HepG2 (cell line): ENCODE results near the gene TMCO4. TPM values are rescaled to one million over a fixed set of nuclear protein-coding genes. Genes with fewer than 3 reads are reported as not detected.

ENCODE experiments used
- ATAC-seq: fragments of 200-7000 bp; cut with Tn5 transposase; 3 replicates; pipeline ENCODE4 v1.9.1; 2020; ENCODE audit warnings: mild to moderate bottlenecking, moderate library complexity
- BruUV-seq: library from RNA; stranded (reverse); fragments of 400-500 nt; replicated peaks from 2 replicates; lab custom pipeline; 2021; lab: Mats Ljungman, UMichigan
- CTCF ChIA-PET: fragments of 300-600 bp; formaldehyde crosslinking; extraction: SDS; loops from one replicate; lab custom pipeline; 2021; ENCODE audit warnings: low total read pairs, inconsistent platforms, low intra/inter-chr PET ratio; lab: Yijun Ruan, JAX
- POLR2A ChIA-PET: fragments of 350-600 bp; sonication (Branson Sonifier 250); formaldehyde crosslinking; loops from one replicate; lab custom pipeline; 2020; ENCODE audit warnings: antibody characterized with exemption, inconsistent platforms; lab: Yijun Ruan, JAX
- DNase-seq: peaks from one replicate; pipeline ENCODE4 v3.0.0-alpha.2; 2015; ENCODE audit warnings: low spot score
- FAIRE-seq: peaks from 3 replicates; lab custom pipeline; 2011; peaks lifted over from hg19 to GRCh38; lab: Jason Lieb, UNC
- H2AFZ ChIP-seq: one replicate; pipeline ENCODE4 v1.6.1; 2011; ENCODE audit warnings: low read length, inconsistent platforms
- H3K27ac ChIP-seq: fragments of 300-600 bp; 3 replicates; pipeline ENCODE4 v1.8.0; 2011; ENCODE audit warnings: mixed run types, mild to moderate bottlenecking, mixed read lengths, low read length, inconsistent platforms; ENCODE audit not compliant: insufficient read depth; ENCODE audit errors: extremely low read length
- H3K27me3 ChIP-seq, 2 experiments: fragments of 200-600 bp in 1 of 2; 2 replicates in 1 of 2; 3 replicates in 1 of 2; pipeline versions ENCODE4 v1.6.0 to v1.8.0; 2011; ENCODE audit warnings: low read length in 2 of 2, mild to moderate bottlenecking in 2 of 2, moderate library complexity in 2 of 2, inconsistent platforms in 1 of 2; ENCODE audit not compliant: insufficient read depth in 2 of 2, control insufficient read depth in 1 of 2
- H3K36me3 ChIP-seq, 2 experiments: fragments of 200-600 bp in 1 of 2; replicated peaks in 1 of 2; 2 replicates in 1 of 2; 3 replicates in 1 of 2; pipeline versions ENCODE4 v1.5.1 to v1.8.0; 2011; ENCODE audit warnings: low read length in 2 of 2, inconsistent platforms in 1 of 2; ENCODE audit not compliant: insufficient read depth in 2 of 2, control insufficient read depth in 1 of 2
- H3K4me1 ChIP-seq: 2 replicates; pipeline ENCODE4 v1.5.1; 2012; ENCODE audit warnings: low read length, inconsistent platforms; ENCODE audit not compliant: insufficient read depth
- H3K4me2 ChIP-seq: 2 replicates; pipeline ENCODE4 v1.6.0; 2011; ENCODE audit warnings: low read depth, low read length, inconsistent platforms
- H3K4me3 ChIP-seq, 3 experiments: fragments of 200-600 bp in 1 of 3; sonication (generic), shearing (Covaris generic) in 1 of 3; replicated peaks in 1 of 3; 2 replicates each; pipeline ENCODE4 v1.5.1; 2011 to 2016; ENCODE audit warnings: low read length in 3 of 3, inconsistent platforms in 2 of 3, low read depth in 2 of 3, mild to moderate bottlenecking in 2 of 3, control low read depth in 1 of 3, mixed read lengths in 1 of 3; ENCODE audit not compliant: insufficient read depth in 1 of 3
- H3K79me2 ChIP-seq: one replicate; pipeline ENCODE4 v1.6.1; 2011; ENCODE audit warnings: low read length, inconsistent platforms; ENCODE audit not compliant: insufficient read depth
- H3K9ac ChIP-seq: 2 replicates; pipeline ENCODE4 v1.6.0; 2011; ENCODE audit warnings: mild to moderate bottlenecking, low read depth, low read length, inconsistent platforms; ENCODE audit not compliant: insufficient read depth
- H3K9me3 ChIP-seq: 2 replicates; pipeline ENCODE4 v1.5.1; 2012; ENCODE audit warnings: mild to moderate bottlenecking, low read length
- H4K20me1 ChIP-seq: 2 replicates; pipeline ENCODE4 v1.6.0; 2011; ENCODE audit warnings: inconsistent platforms, mild to moderate bottlenecking, low read length, moderate library complexity; ENCODE audit not compliant: insufficient read depth
- ETV5 ChIP-seq: IDR thresholded peaks from 2 replicates; pipeline ENCODE4 v1.6.1; 2018; ENCODE audit warnings: missing biosample characterization, missing genetic modification reagents, inconsistent platforms, borderline replicate concordance
- MIER3 ChIP-seq: IDR thresholded peaks from 2 replicates; pipeline ENCODE4 v1.6.1; 2016; ENCODE audit warnings: missing compliant biosample characterization, borderline replicate concordance
- SP140L ChIP-seq: sonication (generic); formaldehyde crosslinking; IDR thresholded peaks from 2 replicates; pipeline ENCODE4 v1.4.0; 2020; ENCODE audit warnings: missing genetic modification reagents, borderline replicate concordance
- ZNF143 ChIP-seq: sonication (generic); formaldehyde crosslinking; IDR thresholded peaks from 2 replicates; pipeline ENCODE4 v1.4.0; 2020; ENCODE audit warnings: missing genetic modification reagents
- ZNF326 ChIP-seq: sonication (generic); formaldehyde crosslinking; IDR thresholded peaks from 2 replicates; pipeline ENCODE4 v1.4.0; 2020; ENCODE audit warnings: missing genetic modification reagents, borderline replicate concordance
- WGBS: methylation state at CpG from one replicate; pipeline ENCODE4 v1.1.6; 2017; ENCODE audit warnings: low lambda C conversion rate; 5-methylcytosine and 5-hydroxymethylcytosine counted together
- in situ Hi-C: cut with HindIII; loops from 2 replicates; pipeline ENCODE4 v1.10.0; 2017; ENCODE audit warnings: low pct_unique_long_range_greater_than_20kb; ENCODE audit not compliant: extremely low pct_ligation_motif_present
- intact Hi-C: fragments of 100-400 bp; cut with micrococcal nuclease; formaldehyde crosslinking; loops from one replicate; pipeline ENCODE4 v1.10.0; 2022; ENCODE audit not compliant: unreplicated experiment
- polyA plus RNA-seq, 8 experiments: library from polyadenylated mRNA; depleted of rRNA in 3 of 8; stranded (reverse) in 7 of 8; unstranded in 1 of 8; fragments of >200 nt; fragmentation: Illumina TruSeq in 4 of 8; extraction: Trizol in 4 of 8; gene quantifications; 2 replicates each; pipeline versions ENCODE4 v1.2.1 to v1.2.3, GENCODE V29; 2011 to 2016; ENCODE audit warnings: low read depth in 4 of 8, missing spikeins in 1 of 8, mixed read lengths in 1 of 8; ENCODE audit not compliant: insufficient read depth in 1 of 8
- total RNA-seq, 5 experiments: library from RNA; depleted of rRNA; stranded (reverse); fragments of >200 nt; fragmentation: Illumina TruSeq; extraction: Trizol; gene quantifications; 2 replicates each; pipeline ENCODE4 v1.2.3, GENCODE V29; 2016; ENCODE audit warnings: low read depth in 1 of 5
- TF ChIP-seq, protein P1 (sequence below): sonication (generic); formaldehyde crosslinking; conservative IDR thresholded peaks from 2 replicates; pipeline ENCODE4 v1.5.0; 2020; ENCODE audit warnings: missing genetic modification reagents
- TF ChIP-seq, protein P2 (sequence below): sonication (generic); formaldehyde crosslinking; IDR thresholded peaks from 2 replicates; pipeline ENCODE4 v1.5.1; 2020; ENCODE audit warnings: missing genetic modification reagents, mild to moderate bottlenecking, borderline replicate concordance
- TF ChIP-seq, protein P3 (sequence below): sonication (generic); formaldehyde crosslinking; IDR thresholded peaks from 2 replicates; pipeline ENCODE4 v1.4.0; 2020; ENCODE audit warnings: mild to moderate bottlenecking, missing genetic modification reagents
- TF ChIP-seq, protein P4 (sequence below): fragments of 450-650 bp; IDR thresholded peaks from 2 replicates; pipeline ENCODE4 v1.6.1; 2017; ENCODE audit warnings: mild to moderate bottlenecking
- TF ChIP-seq, protein P5 (sequence below): sonication (generic); formaldehyde crosslinking; IDR thresholded peaks from 2 replicates; pipeline ENCODE4 v1.4.0; 2020; ENCODE audit warnings: missing genetic modification reagents, mild to moderate bottlenecking, borderline replicate concordance

Gene TMCO4
- total and polyA plus RNA-seq, 2 of the 13 experiments (the other 11 are each of a cell fraction or from before 2014, with no cell fraction given), result 2.1 to 4.1 TPM

DNA sequence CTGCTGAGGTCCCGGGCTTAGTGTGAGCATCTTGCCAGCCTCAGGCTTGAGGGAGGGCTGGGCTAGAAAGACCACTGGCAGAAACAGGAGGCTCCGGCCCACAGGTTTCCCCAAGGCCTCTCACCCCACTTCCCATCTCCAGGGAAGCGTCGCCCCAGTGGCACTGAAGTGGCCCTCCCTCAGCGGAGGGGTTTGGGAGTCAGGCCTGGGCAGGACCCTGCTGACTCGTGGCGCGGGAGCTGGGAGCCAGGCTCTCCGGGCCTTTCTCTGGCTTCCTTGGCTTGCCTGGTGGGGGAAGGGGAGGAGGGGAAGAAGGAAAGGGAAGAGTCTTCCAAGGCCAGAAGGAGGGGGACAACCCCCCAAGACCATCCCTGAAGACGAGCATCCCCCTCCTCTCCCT lies 142.2 kb downstream of the TMCO4 start:
- no peak for ATAC-seq
- CTCF ChIA-PET, result no interaction called here

DNA sequence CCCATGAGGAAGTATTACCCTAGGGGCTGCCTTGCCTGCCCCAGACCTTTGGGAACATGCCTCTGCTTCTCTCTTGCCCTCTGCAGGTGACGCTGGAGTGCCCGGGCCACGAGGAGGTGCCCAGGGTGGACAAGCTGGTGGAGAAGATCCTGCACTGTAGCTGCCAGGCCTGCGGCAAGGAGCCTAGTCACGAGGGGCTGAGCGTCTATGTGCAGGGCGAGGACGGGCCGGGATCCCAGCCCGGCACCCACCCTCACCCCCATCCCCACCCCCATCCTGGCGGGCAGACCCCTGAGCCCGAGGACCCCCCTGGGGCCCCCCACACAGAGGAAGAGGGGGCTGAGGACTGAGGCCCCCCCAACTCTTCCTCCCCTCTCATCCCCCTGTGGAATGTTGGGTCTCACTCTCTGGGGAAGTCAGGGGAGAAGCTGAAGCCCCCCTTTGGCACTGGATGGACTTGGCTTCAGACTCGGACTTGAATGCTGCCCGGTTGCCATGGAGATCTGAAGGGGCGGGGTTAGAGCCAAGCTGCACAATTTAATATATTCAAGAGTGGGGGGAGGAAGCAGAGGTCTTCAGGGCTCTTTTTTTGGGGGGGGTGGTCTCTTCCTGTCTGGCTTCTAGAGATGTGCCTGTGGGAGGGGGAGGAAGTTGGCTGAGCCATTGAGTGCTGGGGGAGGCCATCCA lies 142.8 kb downstream of the TMCO4 start:
- Histone ChIP-seq H2AFZ (no peak overlapping the region), H3K9ac (no peak overlapping the region), H4K20me1 (no peaks in the 10 kb centered on the region), H3K27ac (no peak overlapping the region), H3K79me2 (no peaks in the 10 kb centered on the region), H3K9me3 (no peaks in the 10 kb centered on the region), H3K36me3 (no peaks in the 10 kb centered on the region), H3K4me3 (no peak overlapping the region), H3K4me1 (peaks cover 25% of the 10 kb centered on the region), H3K27me3 (no peaks in the 10 kb centered on the region), H3K4me2 (no peak overlapping the region)
- CTCF ChIA-PET, result no interaction called here
- intact Hi-C loops (no loop called here), in situ Hi-C loops (no loop called here)
- no TSS peak for BruUV-seq
- ATAC-seq, result no peak
- DNase-seq, result no peak
- POLR2A ChIA-PET, result no interaction called here
- WGBS, result 77% methylated on average over 2 of the region's 15 CpGs
- FAIRE-seq, result no peak
- TF ChIP-seq, protein P1, sequence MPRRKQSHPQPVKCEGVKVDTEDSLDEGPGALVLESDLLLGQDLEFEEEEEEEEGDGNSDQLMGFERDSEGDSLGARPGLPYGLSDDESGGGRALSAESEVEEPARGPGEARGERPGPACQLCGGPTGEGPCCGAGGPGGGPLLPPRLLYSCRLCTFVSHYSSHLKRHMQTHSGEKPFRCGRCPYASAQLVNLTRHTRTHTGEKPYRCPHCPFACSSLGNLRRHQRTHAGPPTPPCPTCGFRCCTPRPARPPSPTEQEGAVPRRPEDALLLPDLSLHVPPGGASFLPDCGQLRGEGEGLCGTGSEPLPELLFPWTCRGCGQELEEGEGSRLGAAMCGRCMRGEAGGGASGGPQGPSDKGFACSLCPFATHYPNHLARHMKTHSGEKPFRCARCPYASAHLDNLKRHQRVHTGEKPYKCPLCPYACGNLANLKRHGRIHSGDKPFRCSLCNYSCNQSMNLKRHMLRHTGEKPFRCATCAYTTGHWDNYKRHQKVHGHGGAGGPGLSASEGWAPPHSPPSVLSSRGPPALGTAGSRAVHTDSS (CRISPR knock-in tag), result no peak
- TF ChIP-seq ZNF326 (CRISPR knock-in tag) (no peak), ZNF143 (CRISPR knock-in tag) (no peak), ETV5 (CRISPR knock-in tag) (no peak)
- TF ChIP-seq, protein P2, sequence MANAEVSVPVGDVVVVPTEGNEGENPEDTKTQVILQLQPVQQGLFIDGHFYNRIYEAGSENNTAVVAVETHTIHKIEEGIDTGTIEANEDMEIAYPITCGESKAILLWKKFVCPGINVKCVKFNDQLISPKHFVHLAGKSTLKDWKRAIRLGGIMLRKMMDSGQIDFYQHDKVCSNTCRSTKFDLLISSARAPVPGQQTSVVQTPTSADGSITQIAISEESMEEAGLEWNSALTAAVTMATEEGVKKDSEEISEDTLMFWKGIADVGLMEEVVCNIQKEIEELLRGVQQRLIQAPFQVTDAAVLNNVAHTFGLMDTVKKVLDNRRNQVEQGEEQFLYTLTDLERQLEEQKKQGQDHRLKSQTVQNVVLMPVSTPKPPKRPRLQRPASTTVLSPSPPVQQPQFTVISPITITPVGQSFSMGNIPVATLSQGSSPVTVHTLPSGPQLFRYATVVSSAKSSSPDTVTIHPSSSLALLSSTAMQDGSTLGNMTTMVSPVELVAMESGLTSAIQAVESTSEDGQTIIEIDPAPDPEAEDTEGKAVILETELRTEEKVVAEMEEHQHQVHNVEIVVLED, result no peak
- TF ChIP-seq, protein P3, sequence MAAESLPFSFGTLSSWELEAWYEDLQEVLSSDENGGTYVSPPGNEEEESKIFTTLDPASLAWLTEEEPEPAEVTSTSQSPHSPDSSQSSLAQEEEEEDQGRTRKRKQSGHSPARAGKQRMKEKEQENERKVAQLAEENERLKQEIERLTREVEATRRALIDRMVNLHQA, result no peak
- TF ChIP-seq, protein P4, sequence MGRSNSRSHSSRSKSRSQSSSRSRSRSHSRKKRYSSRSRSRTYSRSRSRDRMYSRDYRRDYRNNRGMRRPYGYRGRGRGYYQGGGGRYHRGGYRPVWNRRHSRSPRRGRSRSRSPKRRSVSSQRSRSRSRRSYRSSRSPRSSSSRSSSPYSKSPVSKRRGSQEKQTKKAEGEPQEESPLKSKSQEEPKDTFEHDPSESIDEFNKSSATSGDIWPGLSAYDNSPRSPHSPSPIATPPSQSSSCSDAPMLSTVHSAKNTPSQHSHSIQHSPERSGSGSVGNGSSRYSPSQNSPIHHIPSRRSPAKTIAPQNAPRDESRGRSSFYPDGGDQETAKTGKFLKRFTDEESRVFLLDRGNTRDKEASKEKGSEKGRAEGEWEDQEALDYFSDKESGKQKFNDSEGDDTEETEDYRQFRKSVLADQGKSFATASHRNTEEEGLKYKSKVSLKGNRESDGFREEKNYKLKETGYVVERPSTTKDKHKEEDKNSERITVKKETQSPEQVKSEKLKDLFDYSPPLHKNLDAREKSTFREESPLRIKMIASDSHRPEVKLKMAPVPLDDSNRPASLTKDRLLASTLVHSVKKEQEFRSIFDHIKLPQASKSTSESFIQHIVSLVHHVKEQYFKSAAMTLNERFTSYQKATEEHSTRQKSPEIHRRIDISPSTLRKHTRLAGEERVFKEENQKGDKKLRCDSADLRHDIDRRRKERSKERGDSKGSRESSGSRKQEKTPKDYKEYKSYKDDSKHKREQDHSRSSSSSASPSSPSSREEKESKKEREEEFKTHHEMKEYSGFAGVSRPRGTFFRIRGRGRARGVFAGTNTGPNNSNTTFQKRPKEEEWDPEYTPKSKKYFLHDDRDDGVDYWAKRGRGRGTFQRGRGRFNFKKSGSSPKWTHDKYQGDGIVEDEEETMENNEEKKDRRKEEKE, result no peak

More for the DNA sequence above, 142.2 kb downstream of the TMCO4 start:
- no peak overlapping the region for H3K4me3 ChIP-seq
- BruUV-seq, result TSS peak; percentile 77
- H3K36me3 ChIP-seq, result no peaks in the 10 kb centered on the region
- no peak overlapping the region for H2AFZ ChIP-seq
- DNase-seq (no peak), FAIRE-seq (no peak)
- H3K4me1 ChIP-seq, result peaks cover 28% of the 10 kb centered on the region
- no peak for TF ChIP-seq SP140L (CRISPR knock-in tag)
- TF ChIP-seq, protein P5, sequence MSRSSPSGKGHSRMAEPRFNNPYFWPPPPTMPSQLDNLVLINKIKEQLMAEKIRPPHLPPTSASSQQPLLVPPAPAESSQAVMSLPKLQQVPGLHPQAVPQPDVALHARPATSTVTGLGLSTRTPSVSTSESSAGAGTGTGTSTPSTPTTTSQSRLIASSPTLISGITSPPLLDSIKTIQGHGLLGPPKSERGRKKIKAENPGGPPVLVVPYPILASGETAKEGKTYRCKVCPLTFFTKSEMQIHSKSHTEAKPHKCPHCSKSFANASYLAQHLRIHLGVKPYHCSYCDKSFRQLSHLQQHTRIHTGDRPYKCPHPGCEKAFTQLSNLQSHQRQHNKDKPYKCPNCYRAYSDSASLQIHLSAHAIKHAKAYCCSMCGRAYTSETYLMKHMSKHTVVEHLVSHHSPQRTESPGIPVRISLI (CRISPR knock-in tag), result no peak
- TF ChIP-seq MIER3, result no peak
- 82% methylated on average over 5 of the region's 10 CpGs for WGBS
- H3K4me2 ChIP-seq, result no peak overlapping the region
- no peaks in the 10 kb centered on the region for H3K27me3 ChIP-seq
- H3K9me3 ChIP-seq, result no peaks in the 10 kb centered on the region
- in situ Hi-C loops (no loop called here), intact Hi-C loops (no loop called here)
- no peaks in the 10 kb centered on the region for H3K79me2 ChIP-seq
- no peak overlapping the region for H3K9ac ChIP-seq
- no peaks in the 10 kb centered on the region for H4K20me1 ChIP-seq
- POLR2A ChIA-PET, result no interaction called here
- H3K27ac ChIP-seq, result no peak overlapping the region
